ENCODE measurements around the gene KCTD6. TPM values are rescaled to one million over a fixed set of nuclear protein-coding genes. Genes with fewer than 3 reads are reported as not detected.

KCTD6 gene
- total RNA-seq: 10.7 and 11.2 TPM in 2 replicates

DNA sequence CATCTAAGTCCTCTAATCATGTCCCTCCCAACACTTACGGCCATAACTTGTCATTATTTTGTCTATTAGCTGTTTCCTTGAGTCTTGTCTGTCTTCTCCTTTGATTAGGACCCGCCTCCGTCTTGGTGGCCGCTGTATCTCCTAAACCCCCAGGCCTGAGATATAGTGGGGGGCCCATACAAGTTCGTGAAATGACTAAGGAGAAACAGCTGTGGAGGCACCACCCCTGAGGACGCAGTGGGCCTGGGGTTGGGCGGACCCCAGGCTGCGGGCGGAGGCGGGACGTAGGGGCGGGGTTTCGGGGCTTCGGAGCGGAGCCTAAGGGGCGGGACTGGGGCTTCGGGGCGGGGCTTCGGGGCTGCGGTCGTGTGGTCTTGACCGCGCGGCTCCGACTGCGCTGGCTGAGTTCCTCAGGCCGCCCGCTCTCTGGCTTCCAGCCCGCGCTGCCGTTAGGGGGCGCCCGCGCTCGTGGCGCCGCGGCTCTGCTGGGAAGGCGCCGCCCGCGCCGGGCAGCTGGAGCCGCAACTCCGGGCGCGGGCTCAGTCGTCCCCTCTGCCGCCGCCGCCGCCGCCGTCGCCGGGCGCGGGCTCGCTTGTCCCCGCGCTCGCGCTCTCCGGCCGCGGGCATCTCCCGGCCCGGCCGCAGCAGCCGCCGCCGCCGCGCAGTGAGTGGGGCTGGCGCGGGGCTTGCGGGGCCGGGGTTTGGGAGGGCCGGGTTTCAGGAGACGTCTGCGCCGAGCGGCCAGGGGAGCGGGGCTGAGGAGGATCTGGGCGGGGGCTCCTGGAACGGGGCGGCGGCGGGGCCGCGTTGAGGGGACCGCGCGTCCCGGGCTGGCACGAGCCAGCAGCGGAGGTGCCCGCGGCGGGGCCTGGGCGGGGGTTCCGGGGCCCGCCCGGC, at the start of gene KCTD6:
Gene KCTD6 (plus strand): TSS at position 591 of the 897 bp plus-strand sequence. CDS start 6,660 bp downstream, outside the sequence.
- intact Hi-C loops (cut with micrococcal nuclease): loop anchor here (1.0 to 5.0 kb wide), 13 partner anchors 20 to 1586 kb away; partner anchors contain the start of genes ABHD6, APPL1, HTD2 and PDHB

GRCh38 chr3:58452176-58452575, 39.7 kb upstream of the KCTD6 start:
- intact Hi-C loops (cut with micrococcal nuclease): no loop called here

DNA sequence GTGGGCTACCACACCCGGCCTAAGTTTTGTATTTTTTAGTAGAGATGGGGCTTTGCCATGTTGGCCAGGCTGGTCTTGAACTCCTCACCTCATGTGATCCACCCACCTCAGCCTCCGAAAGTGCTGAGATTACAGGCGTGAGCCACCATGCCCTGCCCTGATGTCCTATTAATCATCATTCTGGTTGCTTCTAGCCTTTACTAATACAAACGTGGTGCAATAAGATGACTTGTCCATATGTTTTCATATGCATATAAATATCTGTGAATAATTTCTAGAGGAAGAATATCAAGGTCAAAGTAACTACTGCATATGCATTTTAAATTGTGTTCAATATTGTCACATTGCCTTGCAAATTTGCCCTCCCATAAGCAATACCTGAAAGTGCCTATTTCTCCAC, 32.7 kb upstream of the KCTD6 start:
- intact Hi-C loops (cut with micrococcal nuclease): no loop called here

- intact Hi-C loops (cut with micrococcal nuclease): loop anchor here (1.0 to 2.0 kb wide), 5 partner anchors 8 to 156 kb away; partner anchors contain the start of genes HTD2, PDHB and RPP14
Observed at GRCh38 chr3:58462829-58463180, 29.1 kb upstream of the KCTD6 start.

DNA sequence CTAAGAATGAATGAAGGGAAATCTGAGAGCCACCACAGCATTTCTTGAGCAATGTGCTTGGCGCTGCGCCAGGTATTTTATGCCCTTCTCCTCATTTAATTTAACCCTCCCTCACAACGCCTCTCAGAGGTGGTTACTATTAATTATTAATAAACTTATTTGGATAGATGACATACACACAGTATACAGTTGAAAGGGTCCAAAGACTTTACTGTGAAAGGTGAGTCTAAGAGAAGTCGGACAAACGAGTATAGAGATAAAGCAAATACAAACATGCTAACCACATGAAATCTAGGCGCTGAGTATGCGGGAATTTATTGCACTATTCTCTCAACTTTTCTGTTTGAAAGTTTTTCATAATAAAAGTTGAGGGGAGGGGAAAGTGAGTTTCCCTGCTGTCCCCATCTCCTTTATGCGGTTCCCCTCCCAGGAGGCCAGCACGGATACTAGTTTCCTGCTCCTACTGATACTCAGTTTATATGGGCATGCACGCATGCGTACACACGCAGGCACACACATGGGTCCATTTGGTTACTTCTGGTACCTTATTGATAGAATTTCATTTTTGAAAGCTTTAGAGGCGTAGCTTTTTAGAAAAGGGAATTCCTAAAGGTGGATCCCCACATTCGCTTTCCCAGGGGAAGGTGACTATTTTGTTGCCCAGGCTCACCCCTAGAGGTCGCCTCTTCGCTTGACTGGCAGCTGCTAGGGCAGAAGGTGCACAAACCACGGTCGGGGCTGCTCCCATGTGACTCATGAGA, 28.5 kb upstream of the KCTD6 start:
- intact Hi-C loops (cut with micrococcal nuclease): loop anchor here (1.0 to 2.0 kb wide), 5 partner anchors 8 to 157 kb away; partner anchors contain the start of genes HTD2, PDHB and RPP14

DNA sequence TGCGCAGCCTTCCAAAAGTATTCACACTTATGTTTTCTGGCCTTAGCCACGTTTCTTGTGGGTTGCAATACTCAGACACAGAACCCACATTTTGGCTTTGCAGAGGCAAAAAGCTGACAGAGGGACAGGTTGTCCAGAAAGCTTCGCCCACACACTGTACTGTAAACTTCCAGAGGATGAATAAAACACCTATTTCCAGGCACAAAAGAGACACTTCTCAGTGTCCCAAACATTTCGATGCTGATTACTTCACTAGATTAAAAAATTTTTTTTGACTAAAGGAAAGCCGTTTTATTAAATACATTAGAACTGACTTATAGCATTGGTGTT, 28.0 kb upstream of the KCTD6 start:
- intact Hi-C loops (cut with micrococcal nuclease): loop anchor here (1.0 to 2.0 kb wide), 5 partner anchors 7 to 157 kb away; partner anchors contain the start of genes HTD2, PDHB and RPP14

DNA sequence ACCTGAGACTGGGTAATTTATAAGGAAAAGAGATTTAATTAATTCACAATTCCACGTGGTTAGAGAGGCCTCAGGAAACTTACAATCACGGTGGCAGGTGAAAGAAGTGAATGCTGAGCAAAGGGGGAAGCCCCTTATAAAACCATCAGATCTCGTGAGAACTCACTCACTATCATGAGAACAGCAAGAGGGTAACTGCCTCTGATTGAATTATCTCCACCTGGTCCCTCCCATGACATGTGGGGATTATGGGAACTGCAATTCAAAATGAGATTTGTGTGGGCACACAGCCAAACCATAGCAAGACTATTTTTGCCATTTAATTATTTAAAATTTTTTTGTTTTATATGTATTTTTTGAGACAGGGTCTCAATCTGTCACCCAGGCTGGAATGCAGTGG, 27.0 kb upstream of the KCTD6 start:
- intact Hi-C loops (cut with micrococcal nuclease): no loop called here

DNA sequence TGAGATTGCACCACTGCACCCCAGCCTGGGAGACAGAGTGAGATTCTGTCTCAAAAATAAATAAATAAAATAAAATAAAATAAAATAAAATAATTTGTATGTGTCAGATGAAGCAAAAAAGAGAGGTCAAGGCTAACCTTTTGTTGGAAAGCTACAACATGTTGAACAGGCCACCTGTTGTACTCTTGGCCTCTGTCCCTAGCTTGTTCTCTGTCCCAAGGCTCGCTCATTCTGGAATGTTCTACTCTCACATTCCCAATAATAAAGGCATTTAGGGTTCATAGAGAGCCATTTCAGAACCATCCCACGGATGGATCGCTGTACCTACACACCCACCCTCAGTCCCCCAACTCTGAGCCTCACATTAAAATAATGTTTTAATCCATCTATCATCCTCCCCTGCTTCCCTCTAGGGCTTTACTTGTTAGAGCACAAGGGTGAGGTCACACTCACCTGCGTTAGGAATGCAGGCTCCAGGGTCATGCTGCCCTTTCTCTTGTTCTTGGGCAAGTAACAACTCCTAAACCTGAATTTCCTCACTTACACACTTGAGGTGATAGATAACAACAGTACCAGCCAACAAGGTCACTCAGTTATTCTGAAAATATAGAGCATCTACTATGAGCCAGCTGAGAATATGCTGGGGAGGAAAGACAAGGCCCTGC, 24.9 kb upstream of the KCTD6 start:
- intact Hi-C loops (cut with micrococcal nuclease): no loop called here

DNA sequence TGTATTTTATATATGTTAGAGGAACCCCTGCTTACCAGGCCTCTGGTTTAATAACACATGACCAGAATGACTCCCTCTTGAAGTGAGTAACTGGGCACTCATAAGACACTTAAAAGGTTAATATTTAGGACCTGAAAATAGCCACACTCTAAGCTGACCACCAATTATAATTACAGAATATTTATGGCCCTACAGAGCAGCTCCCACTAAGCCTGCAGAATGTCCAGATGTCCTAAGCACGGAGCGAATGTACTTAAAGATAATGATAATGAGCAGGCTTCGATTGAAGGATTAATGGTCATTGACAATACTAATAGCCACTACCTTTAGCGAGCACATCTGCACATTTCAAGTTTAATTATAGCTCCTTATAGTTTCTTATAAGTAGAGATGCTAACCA, 22.8 kb upstream of the KCTD6 start:
- intact Hi-C loops (cut with micrococcal nuclease): no loop called here

- intact Hi-C loops (cut with micrococcal nuclease): loop anchor here (1.0 to 2.0 kb wide), 6 partner anchors 7 to 164 kb away; partner anchors contain the start of genes HTD2, PDHB and RPP14
Observed at GRCh38 chr3:58470363-58471024, 21.4 kb upstream of the KCTD6 start.

GRCh38 chr3:58471025-58471887, 20.6 kb upstream of the KCTD6 start:
- intact Hi-C loops (cut with micrococcal nuclease): loop anchor here (1.0 to 2.0 kb wide), 6 partner anchors 8 to 165 kb away; partner anchors contain the start of genes HTD2, PDHB and RPP14

DNA sequence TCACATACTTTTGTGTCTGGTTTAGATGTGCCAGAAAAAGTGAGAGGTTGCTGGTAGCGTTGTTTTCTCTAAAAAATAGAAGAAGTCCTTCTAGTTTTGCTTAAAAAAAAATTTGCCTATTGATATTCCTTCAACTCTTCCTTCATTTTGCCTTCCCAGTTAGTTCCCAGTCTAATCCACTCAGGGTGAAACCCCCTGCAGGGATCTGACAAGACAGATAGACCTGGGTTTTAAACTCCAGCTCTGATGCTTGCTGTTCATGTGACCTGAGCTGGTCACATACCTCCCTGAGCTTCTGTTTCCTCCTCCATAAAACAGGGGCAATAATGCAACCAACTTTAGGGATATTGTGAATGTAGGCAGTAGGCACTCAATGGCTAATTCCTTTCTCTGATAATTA, 18.6 kb upstream of the KCTD6 start:
- intact Hi-C loops (cut with micrococcal nuclease): no loop called here

DNA sequence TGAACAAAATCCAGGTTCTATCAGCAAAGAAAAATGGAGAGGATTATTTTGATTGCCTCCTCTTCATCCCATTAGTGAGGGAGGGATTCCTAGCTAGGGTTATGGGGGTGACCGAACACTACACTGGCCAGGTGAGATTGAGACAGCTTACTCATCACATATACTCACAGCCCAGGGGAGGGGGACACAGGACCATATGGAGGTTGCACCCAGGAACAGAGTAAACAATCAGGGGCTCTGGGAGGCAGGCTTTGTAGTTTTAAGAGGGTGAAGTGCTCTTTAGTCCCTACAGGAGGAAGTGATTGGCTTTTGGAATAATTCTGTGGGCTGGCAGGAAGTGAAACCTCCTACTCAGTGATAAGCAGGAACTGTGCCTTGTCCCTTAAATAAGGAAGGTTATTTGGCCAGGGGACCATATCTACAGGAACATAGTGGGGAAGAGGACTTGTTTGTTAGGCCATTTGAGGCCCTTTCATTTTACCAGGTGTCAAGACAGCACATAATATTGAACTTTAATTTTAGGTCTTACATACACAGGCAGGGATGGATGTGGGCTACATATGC, 17.5 kb upstream of the KCTD6 start:
- intact Hi-C loops (cut with micrococcal nuclease): no loop called here

GRCh38 chr3:58474967-58475578, 16.8 kb upstream of the KCTD6 start:
- intact Hi-C loops (cut with micrococcal nuclease): no loop called here

GRCh38 chr3:58478781-58479180, 13.1 kb upstream of the KCTD6 start:
- intact Hi-C loops (cut with micrococcal nuclease): no loop called here

DNA sequence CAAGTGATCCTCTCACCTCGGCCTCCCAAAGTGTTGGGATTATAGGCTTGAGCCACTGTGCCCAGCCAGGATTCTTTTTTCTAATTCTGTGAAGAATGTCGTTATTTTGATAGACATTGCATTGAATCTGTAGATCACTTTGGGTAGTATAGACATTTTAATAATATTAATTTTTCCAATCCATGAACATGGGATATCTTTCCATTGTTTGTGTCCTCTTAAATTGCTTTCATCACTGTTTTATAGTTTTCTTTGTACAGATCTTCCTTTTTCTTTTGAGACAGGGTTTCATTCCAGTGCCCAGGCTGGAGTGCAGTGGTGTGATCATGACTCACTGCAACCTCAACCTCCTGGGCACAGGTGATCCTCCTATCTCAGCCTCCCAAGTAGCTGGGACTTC, 11.6 kb upstream of the KCTD6 start:
- intact Hi-C loops (cut with micrococcal nuclease): no loop called here

DNA sequence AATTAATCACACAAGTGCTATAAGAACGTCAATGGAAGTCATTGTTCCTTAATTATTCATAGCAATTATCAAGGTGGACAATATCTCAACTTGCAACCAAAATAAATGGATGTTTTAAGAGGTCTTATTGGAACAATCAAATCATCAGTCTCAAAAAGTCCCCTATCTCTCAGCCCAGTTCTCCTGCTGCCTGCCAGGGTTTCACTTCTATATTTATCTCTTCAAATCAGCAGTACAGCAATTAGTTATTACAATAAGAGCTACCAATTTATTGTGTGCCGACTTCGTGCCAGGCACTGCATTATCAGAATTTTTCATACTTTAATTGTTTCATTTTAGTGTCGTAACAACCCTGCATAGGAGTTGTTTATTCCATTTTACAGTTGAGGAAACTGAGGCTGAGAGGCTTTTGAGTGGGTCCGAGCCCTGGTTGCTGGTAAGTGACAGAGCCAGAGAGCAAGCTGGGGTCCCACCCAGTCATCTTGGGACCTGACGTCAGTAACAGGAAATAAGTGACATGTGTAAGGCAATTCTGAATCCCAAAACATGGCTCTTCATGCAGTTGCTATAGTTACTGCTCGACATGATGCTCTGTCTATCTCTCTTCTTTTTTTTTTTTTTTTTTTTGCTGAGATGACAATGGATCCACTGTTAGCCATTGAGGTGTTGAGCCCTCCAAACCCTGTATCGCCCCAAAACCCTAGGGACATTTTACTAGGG, 8.8 kb upstream of the KCTD6 start:
- intact Hi-C loops (cut with micrococcal nuclease): no loop called here

DNA sequence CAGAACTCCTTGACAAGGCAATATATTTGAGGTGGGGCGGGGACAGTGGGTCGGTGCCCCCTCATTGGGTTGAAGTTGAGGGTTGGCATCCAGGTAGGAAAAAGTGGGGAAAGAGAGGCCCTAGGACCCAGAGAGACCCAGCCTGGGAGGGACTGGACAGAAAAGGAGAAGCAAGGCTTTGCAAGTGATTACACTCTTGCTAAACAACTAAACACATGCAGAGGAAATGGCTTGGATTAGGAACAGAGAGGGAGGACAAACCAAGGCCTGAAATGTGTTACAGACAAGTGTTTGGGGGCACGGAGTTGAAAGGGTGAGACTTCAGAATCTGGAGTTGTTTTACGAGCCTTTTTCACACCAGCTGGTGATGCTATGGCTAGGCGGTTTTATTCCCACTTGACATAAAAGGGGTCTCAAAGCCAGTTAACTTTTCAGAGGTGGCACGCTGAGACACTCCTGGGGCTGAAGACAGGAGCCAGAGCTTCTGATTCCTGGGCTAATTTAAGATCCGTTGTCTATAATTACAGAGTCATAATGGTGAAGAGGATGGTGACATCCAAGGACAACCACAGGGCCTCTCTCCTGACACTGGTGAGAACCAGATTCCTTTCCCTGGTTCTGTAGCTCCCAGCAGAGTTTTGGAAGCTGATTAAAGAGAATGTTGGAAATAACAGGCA, 7.7 kb upstream of the KCTD6 start:
- intact Hi-C loops (cut with micrococcal nuclease): no loop called here
